GM19238 (cell line): ENCODE data around the gene OR52L1.
"Not testable (repeated sequence)": the region's sequence is repeated elsewhere in the genome, so short reads cannot be mapped to it uniquely, and the experiment has no call there.

ENCODE experiments used
- DNase-seq: peaks from one replicate; pipeline ENCODE4 v3.0.0; 2011; ENCODE audit warnings: low spot score; ENCODE audit not compliant: insufficient read length

Gene OR52L1

DNA sequence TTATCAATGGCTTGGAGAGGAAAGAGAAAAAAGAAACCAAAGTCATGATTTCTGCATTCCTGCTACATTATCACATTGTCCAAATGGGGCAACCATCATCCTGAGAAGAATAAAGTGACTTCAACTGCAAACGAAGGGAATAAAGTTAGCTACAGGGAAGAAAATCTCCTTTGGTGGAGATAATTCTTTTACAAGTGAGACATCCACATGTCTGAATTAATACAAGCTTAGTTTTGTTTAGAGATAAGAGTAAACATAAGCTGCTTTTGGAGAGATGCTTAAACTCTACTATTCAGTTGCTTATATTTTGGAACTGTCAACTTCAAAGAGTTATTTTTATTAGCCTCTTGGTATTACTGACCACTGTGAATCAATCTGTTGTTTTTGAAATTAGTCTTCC is at the start of gene OR52L1:
TSS of gene OR52L1 (minus strand) at position 101 of the 400 bp plus-strand sequence. CDS start at position 46, 55 bp downstream.
- DNase-seq: no peak

DNA sequence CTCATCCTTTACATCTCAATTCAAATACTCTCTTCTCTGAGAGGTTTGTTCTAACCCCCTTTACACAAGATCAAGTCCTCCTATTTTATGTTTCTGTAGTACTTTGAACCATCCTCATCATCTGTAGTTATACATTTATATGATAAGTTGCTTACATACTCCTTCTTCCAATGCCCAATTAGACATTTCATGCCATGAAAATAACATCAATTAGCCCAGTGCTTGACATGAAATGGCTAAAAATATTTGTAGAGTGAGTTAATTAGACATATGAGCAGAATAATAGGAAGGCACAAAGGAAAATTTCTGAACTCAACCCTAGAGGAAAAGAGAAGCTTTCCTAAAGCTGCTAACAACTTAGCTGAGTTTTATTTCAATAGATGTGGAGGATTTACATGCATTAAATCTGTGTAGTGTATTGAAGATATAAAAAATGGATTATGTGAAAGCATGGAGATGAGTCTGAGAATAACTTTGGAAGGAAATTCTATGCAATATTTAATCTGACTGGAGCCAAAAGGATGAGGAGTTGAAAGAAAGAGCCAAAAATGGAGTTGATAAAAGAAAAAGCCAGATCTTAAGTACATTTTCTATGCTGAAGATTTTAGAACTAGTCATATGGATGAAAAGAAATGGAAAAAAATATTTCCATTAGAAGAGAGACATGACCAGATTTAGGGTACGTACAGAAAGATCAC is 44.1 kb upstream of the OR52L1 start, which contains the start of gene OR56A1:
TSS of gene OR56A1 (minus strand) at position 51 of the 698 bp plus-strand sequence. CDS start 3,066 bp downstream, outside the sequence.
- DNase-seq: no peak

DNA sequence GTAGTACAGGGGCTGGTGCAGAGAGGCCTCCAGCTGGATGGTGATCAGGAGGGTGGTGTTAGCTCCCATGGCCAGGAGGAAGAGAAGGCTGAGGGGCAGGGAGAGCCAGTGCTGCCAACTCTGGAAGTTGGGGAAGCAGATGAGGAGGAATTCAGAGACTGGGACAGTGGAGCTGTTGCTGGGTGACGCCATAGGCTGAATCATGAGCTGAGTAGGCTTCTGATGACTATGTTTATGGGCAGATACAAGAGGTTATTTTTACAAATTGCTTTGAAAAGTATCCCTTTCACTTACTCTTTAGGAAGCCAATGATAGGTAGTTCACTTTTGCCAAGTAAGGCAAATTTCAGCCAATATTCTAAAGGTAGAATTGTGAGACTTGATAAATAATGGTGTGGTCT is 40.7 kb upstream of the OR52L1 start:
- no peak for DNase-seq

DNA sequence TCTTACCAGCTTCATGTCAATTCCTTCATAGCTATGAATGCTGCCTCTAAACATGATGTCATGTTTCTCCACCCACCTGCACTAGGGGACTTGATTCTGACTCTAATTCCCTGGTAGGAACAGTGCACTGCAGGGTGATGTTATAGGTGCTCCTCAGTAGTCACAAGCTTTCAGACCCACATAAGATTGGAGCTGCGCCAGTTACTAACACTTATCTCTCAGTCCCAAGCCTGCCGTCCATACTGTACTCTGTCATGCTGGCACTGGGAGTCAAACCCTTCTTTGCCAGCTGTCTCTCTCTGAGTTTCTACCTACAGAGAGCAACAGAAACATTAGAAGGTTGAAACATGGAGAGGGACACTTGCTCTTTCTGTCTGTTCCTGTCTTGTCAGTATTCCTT is 38.3 kb upstream of the OR52L1 start:
- no peak for DNase-seq

DNA sequence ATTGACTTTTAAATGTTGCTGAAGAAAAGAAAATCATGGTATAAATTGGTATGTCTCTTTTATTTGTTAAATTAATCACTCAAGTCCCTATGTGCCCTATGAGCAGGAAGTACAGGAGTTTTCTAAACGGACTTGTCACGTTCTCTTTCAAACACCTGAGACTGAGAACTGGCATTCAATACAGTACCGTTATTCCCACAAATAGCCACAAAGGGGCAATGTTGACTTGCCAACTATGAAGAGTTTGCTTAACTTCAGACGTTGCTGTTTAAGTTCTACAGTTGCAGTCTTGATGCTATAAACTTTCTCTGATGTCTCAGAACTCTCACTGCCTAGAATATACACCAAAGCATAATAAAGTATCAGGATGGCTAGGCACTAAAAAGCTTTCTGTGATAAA is 36.2 kb upstream of the OR52L1 start:
- peak; percentile 3 for DNase-seq

- DNase-seq: no peak
These were observed 26.3 kb upstream of the OR52L1 start for GRCh38 chr11:6013042-6013441.

DNA sequence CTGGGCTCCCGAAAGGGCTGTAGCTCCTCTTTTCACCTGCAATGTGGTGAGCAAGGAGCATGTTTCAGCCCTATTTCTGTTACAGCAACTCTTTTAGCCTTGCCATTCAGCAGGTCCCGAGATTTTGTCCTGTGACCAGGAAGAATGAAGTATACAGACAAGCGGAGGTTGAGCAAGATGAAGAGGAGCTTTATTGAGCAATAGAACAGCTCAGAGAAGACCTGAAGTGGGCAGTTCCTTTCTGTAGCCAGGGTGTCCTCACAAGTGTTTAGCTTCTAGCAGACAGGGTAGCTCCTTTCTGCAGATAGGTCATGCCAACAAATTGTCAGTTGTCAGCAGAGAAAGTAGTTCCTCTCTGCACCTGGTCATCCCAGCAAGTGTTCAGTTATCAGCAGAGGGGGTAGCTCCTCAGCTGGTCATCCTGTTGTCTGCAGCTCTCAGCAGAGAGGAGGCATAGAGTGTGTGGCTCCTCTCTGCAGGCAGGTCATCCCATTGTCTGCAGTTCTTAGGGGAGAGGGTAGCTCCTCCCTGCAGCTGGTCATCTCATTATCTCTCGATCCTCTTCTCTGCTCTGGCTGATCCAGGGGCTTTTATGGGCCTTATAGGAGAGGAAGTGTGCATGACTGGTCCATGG is 25.4 kb upstream of the OR52L1 start:
- DNase-seq: no peak

GRCh38 chr11:6006846-6007245 is 20.1 kb upstream of the OR52L1 start, which contains the start of gene OR56A4:
Gene OR56A4, minus strand, starts transcription at chr11:6006946. Its CDS starts 3,954 bp downstream, at chr11:6002992.
- no peak for DNase-seq

DNA sequence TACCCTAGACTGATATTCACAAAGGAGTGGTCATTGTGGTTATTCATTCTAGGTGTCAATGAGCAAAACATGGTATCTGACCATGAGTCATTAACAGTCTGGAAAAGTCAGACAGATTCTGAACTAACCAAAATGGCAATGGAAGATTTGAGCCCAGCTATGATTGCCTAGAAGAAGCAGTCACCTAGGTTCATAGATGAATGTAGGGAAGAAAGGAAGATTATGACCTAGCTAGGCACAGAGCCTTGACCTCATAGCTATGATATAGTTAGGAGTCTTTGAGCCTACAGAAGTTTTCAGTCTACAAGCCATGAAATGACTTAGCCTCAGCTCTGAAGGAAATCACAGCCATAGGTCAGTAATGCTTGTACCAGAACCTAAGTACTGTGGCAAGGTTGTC is 19.6 kb upstream of the OR52L1 start:
- no peak for DNase-seq

GRCh38 chr11:6002202-6002699 is 15.5 kb upstream of the OR52L1 start:
- DNase-seq: no peak

DNA sequence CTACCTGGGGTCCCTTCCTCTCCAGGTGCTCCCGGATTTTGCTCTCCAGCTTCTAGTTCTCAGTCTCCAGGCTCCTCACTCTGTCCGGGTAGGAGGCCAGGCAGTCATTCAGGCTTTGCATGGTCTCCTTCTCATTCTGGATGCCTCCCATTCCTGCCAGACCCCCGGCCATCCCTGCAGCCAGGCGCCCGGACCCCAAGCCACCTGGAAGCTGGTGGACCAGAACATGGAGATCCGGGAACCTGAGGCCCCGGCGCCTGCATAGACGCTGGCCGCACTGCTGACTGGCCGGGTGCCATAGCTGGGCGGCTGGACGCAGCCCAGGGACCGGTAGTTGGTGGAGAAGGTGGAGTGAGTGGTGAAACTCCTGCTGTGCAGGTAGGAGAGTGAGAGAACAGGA is 8.0 kb upstream of the OR52L1 start:
- DNase-seq: no peak

DNA sequence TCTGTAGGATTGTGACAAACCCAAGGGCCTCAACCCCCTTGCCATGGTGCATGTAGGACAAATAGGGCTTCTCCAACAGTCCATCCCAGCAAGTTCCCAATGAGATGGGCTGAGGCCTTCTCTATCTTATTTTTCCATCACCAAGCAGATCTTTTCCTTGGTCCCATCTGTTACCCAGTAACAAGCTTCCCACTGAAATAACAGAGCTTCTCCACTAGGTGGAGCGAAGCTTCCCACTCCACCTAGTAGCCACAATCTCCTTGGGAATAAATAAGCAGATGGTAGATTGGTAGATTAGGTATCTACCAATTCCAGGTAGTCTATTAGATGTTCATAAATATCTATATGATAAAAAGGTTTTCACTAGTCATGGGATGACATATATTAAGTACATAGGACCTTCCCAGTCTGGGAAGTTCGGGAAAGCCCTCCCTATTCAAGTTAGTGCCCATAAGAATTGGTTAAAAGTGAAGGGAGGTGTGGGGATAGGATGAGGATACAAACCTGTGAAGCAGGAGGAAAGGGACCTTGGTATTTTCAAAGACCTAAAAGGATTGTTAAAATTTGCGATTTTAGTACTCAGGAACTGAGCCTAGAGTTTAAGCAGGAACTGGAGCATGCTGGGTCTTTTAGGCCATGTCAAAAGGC is 5.9 kb upstream of the OR52L1 start:
- DNase-seq: peak; percentile 8

GRCh38 chr11:5992150-5992549 is 5.4 kb upstream of the OR52L1 start:
- no peak for DNase-seq

DNA sequence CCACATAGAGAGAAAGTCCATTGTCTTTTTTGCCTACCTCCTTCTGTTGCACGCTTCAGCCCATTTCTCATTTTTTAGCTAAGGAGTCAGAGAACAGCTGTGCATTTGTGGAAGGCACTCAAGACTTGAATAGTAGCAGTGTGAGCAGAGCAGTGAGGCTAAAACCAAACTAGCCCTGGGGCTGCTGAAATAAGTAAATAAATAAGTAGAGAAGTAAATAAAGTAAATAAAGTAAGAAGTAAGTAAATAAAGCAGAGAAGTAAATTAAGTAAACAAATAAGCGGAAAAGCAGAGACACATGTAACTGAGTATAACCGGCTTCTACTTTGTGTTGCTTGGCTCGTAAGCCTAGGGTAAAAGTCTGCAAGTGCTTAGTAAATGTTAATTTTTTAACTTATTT is 2.4 kb upstream of the OR52L1 start:
- no peak for DNase-seq

DNA sequence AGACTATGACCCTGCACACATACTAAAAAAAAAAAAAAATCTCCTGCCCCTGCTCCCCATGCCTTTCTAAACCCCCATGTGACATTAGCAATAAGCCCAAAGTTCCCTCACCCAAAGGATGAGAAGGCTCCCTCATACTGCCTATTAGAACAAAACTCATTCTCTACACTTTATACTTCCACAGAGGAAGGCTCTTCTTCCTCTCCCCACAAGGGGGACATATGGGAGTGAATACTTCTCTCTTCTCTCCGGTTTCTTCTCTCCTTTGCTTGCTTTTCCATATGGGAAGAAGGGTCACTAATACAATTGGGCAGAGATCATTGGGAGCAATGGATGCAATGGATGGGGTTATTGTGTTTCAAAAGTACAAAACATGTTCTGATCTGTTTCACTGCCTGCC is 3.3 kb downstream of the OR52L1 start:
- no peak for DNase-seq

GRCh38 chr11:5973530-5973929 is 13.3 kb downstream of the OR52L1 start:
- no peak for DNase-seq

DNA sequence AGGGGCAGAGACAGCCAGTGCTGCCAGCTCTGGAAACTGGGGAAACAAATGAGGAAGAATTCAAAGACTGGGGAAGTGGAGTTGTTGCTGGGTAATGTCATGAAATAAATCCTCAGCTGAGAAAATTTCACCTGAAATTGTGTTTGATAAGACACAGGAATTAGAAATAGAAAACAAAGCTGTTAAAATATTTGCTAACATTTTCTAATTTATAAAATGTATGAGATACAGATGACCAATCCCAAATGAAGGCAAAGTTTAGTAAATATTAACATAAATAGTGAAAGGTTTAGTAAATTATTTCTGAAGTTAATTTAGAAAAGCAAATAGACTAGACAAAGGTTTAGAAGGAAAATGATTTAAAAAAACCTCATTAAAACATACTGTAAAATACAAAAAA is 18.4 kb downstream of the OR52L1 start, which contains the start of gene OR56A5:
TSS of gene OR56A5 (minus strand) at position 101 of the 400 bp plus-strand sequence. CDS start at position 101, 0 bp downstream.
- no peak for DNase-seq

- DNase-seq: no peak
These were observed 19.1 kb downstream of the OR52L1 start for GRCh38 chr11:5967708-5968107.

GRCh38 chr11:5966958-5967357 is 19.8 kb downstream of the OR52L1 start:
- DNase-seq: no peak

- DNase-seq: not testable (repeated sequence)
These were observed 26.0 kb downstream of the OR52L1 start for GRCh38 chr11:5960704-5961320.

- no peak for DNase-seq
These were observed 31.2 kb downstream of the OR52L1 start for GRCh38 chr11:5955586-5955985.

- no peak for DNase-seq
These were observed 44.8 kb downstream of the OR52L1 start, which contains the start of gene OR56A3 for GRCh38 chr11:5941951-5942350. Gene OR56A3, plus strand, starts transcription at chr11:5942251. Its CDS starts 5,096 bp downstream, at chr11:5947347.
